ENCODE data around the gene CDC27.

DNA sequence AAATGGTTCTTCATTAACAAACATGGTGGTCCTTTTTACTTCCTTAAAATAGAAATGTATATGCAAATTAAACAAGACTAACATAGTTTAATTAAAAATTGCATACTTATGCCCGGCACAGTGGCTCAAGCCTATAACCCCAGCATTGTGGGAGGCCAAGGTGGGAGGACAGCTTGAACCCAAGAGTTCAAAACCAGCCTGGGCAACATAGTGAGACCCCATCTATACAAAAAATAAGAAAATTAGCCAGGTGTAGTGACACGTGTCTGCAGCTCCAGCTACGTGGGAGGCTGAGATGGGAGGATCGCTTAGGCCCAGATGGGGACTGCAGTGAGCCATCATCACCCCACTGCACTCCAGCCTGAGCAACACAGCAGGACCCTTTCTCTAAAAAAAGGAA lies 18.4 kb downstream of the CDC27 start:
- TF ChIP-seq EMX1 (CRISPR knock-in tag; IDR thresholded peaks at IDR 0.05) (no peak), NR3C1 (CRISPR knock-in tag; conservative IDR thresholded peaks at IDR 0.05; ENCODE audit: low read depth) (no peak)

All from WTC11 (cell line).